HG02852 (cell line): ENCODE results near the gene PODXL.
"Not testable (repeated sequence)": the region's sequence is repeated elsewhere in the genome, so short reads cannot be mapped to it uniquely, and the experiment has no call there.

Experiments used
- ATAC-seq: cut with Tn5 transposase; IDR thresholded peaks from one replicate; pipeline ENCODE4 v1.9.1; 2021; ENCODE audit warnings: mild to moderate bottlenecking, moderate library complexity; ENCODE audit not compliant: unreplicated experiment

The PODXL gene

GRCh38 chr7:131538813-131539179 lies 17.6 kb downstream of the PODXL start:
- no peak for ATAC-seq

- no peak for ATAC-seq
Measured at GRCh38 chr7:131538071-131538812, 18.2 kb downstream of the PODXL start.

GRCh38 chr7:131537571-131537978 lies 18.9 kb downstream of the PODXL start:
- ATAC-seq: no peak

- ATAC-seq: no peak
Measured at GRCh38 chr7:131536361-131536849, 20.0 kb downstream of the PODXL start.

- ATAC-seq: no peak
Measured at GRCh38 chr7:131533566-131534561, 22.6 kb downstream of the PODXL start.

- no peak for ATAC-seq
Measured at GRCh38 chr7:131533151-131533559, 23.3 kb downstream of the PODXL start.

DNA sequence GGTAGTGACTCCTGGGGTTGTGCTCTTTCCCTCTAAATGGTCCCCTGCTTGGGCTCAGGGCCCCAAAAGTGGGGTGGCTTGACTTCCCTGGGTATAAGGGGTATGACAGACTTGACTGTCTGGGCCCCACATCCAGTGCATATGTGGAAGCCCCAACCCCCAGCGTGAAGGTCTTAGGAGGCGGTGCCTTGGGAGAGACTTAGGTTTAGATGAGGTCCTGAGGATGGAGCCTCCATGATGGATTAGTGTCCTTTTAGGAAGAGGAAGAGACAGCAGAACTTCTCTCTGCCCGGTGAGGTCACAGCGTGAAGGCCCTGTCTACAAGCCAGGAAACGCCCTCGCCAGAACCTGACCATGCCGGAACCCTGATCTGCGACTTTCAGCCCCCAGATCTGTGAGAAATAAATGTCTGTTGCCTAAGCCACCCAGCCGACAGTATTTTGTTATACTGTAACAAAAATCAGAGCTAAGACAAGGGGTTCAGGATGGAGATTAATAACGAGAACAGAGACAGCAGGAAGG lies 23.8 kb downstream of the PODXL start:
- ATAC-seq: no peak

- no peak for ATAC-seq
Measured at GRCh38 chr7:131530137-131530536, 26.3 kb downstream of the PODXL start.

DNA sequence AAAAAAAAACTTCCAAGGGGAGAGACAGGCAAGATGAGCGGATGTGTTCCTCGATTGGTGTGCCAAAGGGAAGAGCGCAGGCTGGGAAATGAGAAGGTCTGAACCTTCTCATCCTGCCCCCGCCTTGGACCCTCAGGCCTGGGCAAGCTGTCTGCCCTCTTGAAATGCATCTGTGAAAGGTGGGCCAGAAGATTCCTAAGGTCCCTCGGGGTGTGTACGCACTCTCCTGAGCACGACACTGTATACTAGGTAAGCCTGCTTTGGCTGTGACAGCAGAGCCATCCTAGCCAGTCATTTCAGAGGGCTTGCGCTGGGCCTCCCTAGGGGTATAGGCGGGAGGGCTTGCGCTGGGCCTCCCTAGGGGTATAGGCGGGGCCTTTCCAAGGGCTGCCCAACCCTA lies 26.8 kb downstream of the PODXL start:
- ATAC-seq: no peak

- ATAC-seq: no peak
Measured at GRCh38 chr7:131529179-131529578, 27.2 kb downstream of the PODXL start.

DNA sequence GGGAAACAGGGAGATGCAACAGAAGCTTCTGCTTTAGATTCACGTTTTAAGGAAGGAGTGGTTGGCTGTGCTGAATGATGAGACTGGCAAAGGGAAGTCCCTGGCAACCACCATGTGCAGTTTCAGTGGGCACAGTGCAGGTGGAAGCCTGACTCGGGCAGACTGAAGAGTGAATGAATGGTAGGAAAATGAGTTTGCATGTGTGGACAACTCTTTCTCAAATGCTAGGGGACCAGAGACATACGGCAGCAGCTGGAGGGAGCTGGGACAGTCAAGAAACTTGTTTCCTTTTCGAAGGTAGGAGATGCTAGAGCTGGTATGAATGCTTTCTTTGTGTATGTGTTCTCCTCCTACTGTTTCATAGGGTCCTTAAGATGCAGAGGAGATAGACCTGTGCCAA lies 29.0 kb downstream of the PODXL start:
- ATAC-seq: no peak

- ATAC-seq: no peak
Measured at GRCh38 chr7:131525820-131526219, 30.6 kb downstream of the PODXL start.

- ATAC-seq: no peak
Measured at GRCh38 chr7:131524703-131525102, 31.7 kb downstream of the PODXL start.

DNA sequence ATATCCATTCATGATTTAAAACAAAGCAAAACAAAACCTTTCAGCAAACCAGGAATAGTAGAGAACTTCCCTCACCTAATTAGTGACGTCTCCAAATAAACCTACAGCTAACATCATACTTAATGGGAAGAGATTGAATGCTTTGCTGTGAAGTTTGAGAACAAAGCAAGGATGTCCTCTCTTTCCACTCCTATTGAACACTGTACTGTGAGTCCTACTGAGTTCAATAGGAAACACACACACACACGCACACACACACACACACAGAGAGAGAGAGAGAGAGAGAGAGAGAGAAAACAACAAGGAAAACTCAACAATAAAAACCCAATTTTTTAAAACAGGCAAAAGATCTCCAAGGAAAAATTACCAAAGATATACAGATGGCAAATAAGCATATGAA lies 32.3 kb downstream of the PODXL start:
- ATAC-seq: no peak

- ATAC-seq: peak; percentile 74
Measured at GRCh38 chr7:131522325-131522930, 34.0 kb downstream of the PODXL start.

- ATAC-seq: no peak
Measured at GRCh38 chr7:131521651-131522163, 34.7 kb downstream of the PODXL start.

DNA sequence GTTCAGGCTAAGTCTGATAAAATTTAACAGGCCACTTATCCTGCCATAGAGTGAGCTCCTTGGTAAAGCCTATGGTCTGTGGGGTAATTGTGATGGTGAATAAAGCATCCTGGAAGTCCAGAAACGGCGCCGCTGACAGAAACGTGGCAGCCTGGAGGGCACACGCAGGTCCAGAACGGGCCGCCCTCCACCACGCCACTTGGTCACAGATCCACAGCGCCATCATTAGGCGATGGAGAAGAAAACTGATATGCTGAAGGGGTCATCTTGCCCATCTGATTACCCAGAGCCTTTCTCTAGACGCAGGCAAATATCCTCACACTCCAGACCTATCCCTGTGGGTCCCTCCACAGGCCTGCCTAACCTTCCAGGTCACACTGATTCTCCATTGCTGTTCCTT lies 37.8 kb downstream of the PODXL start:
- ATAC-seq: no peak

- no peak for ATAC-seq
Measured at GRCh38 chr7:131517218-131517923, 39.1 kb downstream of the PODXL start.

- not testable (repeated sequence) for ATAC-seq
Measured at GRCh38 chr7:131515471-131515870, 41.0 kb downstream of the PODXL start.
